HepG2 (cell line): ENCODE results near the gene HDAC5. TPM values are rescaled to one million over a fixed set of nuclear protein-coding genes. Genes with fewer than 3 reads are reported as not detected.
A peak's percentile ranks its signal among the peaks of the same experiment; 100 is the strongest.

ENCODE experiments used
- DMTF1 ChIP-seq: sonication (generic); formaldehyde crosslinking; IDR thresholded peaks from 2 replicates; pipeline ENCODE4 v1.4.0; 2020; ENCODE audit warnings: mild to moderate bottlenecking, missing genetic modification reagents
- EHMT2 ChIP-seq: fragments of 200-600 bp; sonication (generic); IDR thresholded peaks from 2 replicates; pipeline ENCODE4 v1.7.0; 2017; ENCODE audit warnings: antibody characterized with exemption, low read depth, low read length, borderline replicate concordance
- ELF3 ChIP-seq: IDR thresholded peaks from 2 replicates; pipeline ENCODE4 v1.6.1; 2016; ENCODE audit warnings: missing genetic modification reagents, missing compliant biosample characterization
- HMG20A ChIP-seq: IDR thresholded peaks from 2 replicates; pipeline ENCODE4 v1.6.1; 2016; ENCODE audit warnings: borderline replicate concordance
- MTA1 ChIP-seq: sonication (generic); formaldehyde crosslinking; IDR thresholded peaks from 2 replicates; pipeline ENCODE4 v1.4.0; 2020; ENCODE audit warnings: missing genetic modification reagents, mild to moderate bottlenecking, borderline replicate concordance
- MZF1 ChIP-seq: sonication (generic); formaldehyde crosslinking; IDR thresholded peaks from 2 replicates; pipeline ENCODE4 v1.8.1; 2023; ENCODE audit warnings: mild to moderate bottlenecking, missing genetic modification reagents, borderline replicate concordance
- PAXIP1 ChIP-seq: sonication (generic); formaldehyde crosslinking; conservative IDR thresholded peaks from 2 replicates; pipeline ENCODE4 v1.4.0; 2020; ENCODE audit warnings: mild to moderate bottlenecking, missing genetic modification reagents, moderate library complexity
- RNF2 ChIP-seq: fragments of 450-650 bp; conservative IDR thresholded peaks from 2 replicates; pipeline ENCODE4 v1.6.1; 2016; ENCODE audit warnings: low read depth
- ZBTB26 ChIP-seq: IDR thresholded peaks from 2 replicates; pipeline ENCODE4 v1.6.1; 2016; ENCODE audit warnings: missing compliant biosample characterization, missing genetic modification reagents, borderline replicate concordance
- ZBTB7A ChIP-seq: sonication (generic); formaldehyde crosslinking; IDR thresholded peaks from 2 replicates; pipeline ENCODE4 v1.8.0; 2022; ENCODE audit warnings: mild to moderate bottlenecking, missing genetic modification reagents
- ZBTB8A ChIP-seq: sonication (generic); formaldehyde crosslinking; IDR thresholded peaks from 2 replicates; pipeline ENCODE4 v1.4.0; 2020; ENCODE audit warnings: mild to moderate bottlenecking, low read depth, missing genetic modification reagents, borderline replicate concordance
- ZNF207 ChIP-seq: fragments of 450-650 bp; IDR thresholded peaks from 2 replicates; pipeline ENCODE4 v1.6.1; 2016; ENCODE audit warnings: antibody characterized with exemption, borderline replicate concordance
- ZNF225 ChIP-seq: sonication (generic); formaldehyde crosslinking; IDR thresholded peaks from 2 replicates; pipeline ENCODE4 v1.4.0; 2020; ENCODE audit warnings: mild to moderate bottlenecking, missing genetic modification reagents
- ZNF441 ChIP-seq: sonication (generic); formaldehyde crosslinking; IDR thresholded peaks from 2 replicates; pipeline ENCODE4 v1.7.0; 2021; ENCODE audit warnings: missing genetic modification reagents, borderline replicate concordance
- ZNF687 ChIP-seq: sonication (generic); formaldehyde crosslinking; IDR thresholded peaks from 2 replicates; pipeline ENCODE4 v1.5.1; 2020; ENCODE audit warnings: mild to moderate bottlenecking, missing genetic modification reagents, moderate library complexity
- ZNF879 ChIP-seq: sonication (generic); formaldehyde crosslinking; IDR thresholded peaks from 2 replicates; pipeline ENCODE4 v1.8.1; 2023; ENCODE audit warnings: missing genetic modification reagents
- polyA plus RNA-seq, 8 experiments: library from polyadenylated mRNA; depleted of rRNA in 3 of 8; stranded (reverse) in 7 of 8; unstranded in 1 of 8; fragments of >200 nt; fragmentation: Illumina TruSeq in 4 of 8; extraction: Trizol in 4 of 8; gene quantifications; 2 replicates each; pipeline versions ENCODE4 v1.2.1 to v1.2.3, GENCODE V29; 2011 to 2016; ENCODE audit warnings: low read depth in 4 of 8, missing spikeins in 1 of 8, mixed read lengths in 1 of 8; ENCODE audit not compliant: insufficient read depth in 1 of 8
- total RNA-seq, 5 experiments: library from RNA; depleted of rRNA; stranded (reverse); fragments of >200 nt; fragmentation: Illumina TruSeq; extraction: Trizol; gene quantifications; 2 replicates each; pipeline ENCODE4 v1.2.3, GENCODE V29; 2016; ENCODE audit warnings: low read depth in 1 of 5

HDAC5 gene
- total and polyA plus RNA-seq, 2 of the 13 experiments (the other 11 are each of a cell fraction or from before 2014, with no cell fraction given) = 46.4 to 85.4 TPM

GRCh38 chr17:44133918-44134476 lies 10.6 kb upstream of the HDAC5 start (continued):
- TF ChIP-seq PAXIP1 (CRISPR knock-in tag) (peak; percentile 96), ZNF687 (peak; percentile 99), ZBTB8A (0 out of 2 replicates have a peak, but pooled peaks have one; percentile 24), ZNF207 (no peak), MTA1 (CRISPR knock-in tag) (peak; percentile 93), ZNF225 (no peak), ELF3 (CRISPR knock-in tag) (peak; percentile 94), ZBTB26 (CRISPR knock-in tag) (peak; percentile 80), ZBTB7A (CRISPR knock-in tag) (peak; percentile 96), HMG20A (CRISPR knock-in tag) (peak; percentile 67; the same call in 1 of the 2 replicates), EHMT2 (no peak), MZF1 (CRISPR knock-in tag) (no peak), DMTF1 (CRISPR knock-in tag) (0 out of 2 replicates have a peak, but pooled peaks have one; percentile 41), ZNF879 (CRISPR knock-in tag) (0 out of 2 replicates have a peak, but pooled peaks have one; percentile 54), ZNF441 (CRISPR knock-in tag) (peak; percentile 76), RNF2 (peak; percentile 62; the same call in 1 of the 2 replicates)
